Stimulated activated effector memory CD8-positive, alpha-beta T cell treated with anti-CD3 and anti-CD28 coated beads, Interleukin-12 subunit alpha, Interleukin-12 subunit beta, amount 100 ng/mL, for 72 hours (primary cell): ENCODE results near the gene MOV10L1.

Source experiments
- ATAC-seq: fragments of 150-1000 bp; cut with Tn5 transposase; 2 replicates; pipeline ENCODE4 v1.10.0; 2021
- DNase-seq, 2 donors: peaks; one replicate each; pipeline ENCODE4 v3.0.0; 2021 to 2022; ENCODE audit warnings: low spot score in 2 of 2
- H3K27ac Mint-ChIP-seq: one replicate; pipeline ENCODE4 v1.8.0; 2022; ENCODE audit warnings: mild to moderate bottlenecking, mixed read lengths
- H3K36me3 Mint-ChIP-seq: one replicate; pipeline ENCODE4 v1.8.0; 2022; ENCODE audit warnings: mild to moderate bottlenecking, mixed read lengths
- H3K4me1 Mint-ChIP-seq: one replicate; pipeline ENCODE4 v1.8.0; 2022; ENCODE audit warnings: mixed read lengths
- H3K4me3 Mint-ChIP-seq: one replicate; pipeline ENCODE4 v1.8.0; 2022; ENCODE audit warnings: mild to moderate bottlenecking, mixed read lengths
- H3K9me3 Mint-ChIP-seq: one replicate; pipeline ENCODE4 v1.8.0; 2022; ENCODE audit warnings: mixed read lengths

MOV10L1 gene

GRCh38 chr22:50068096-50068495, 21.7 kb upstream of the MOV10L1 start:
- no peaks in the 10 kb centered on the region for H3K4me1 Mint-ChIP-seq

GRCh38 chr22:50070366-50070765, 19.4 kb upstream of the MOV10L1 start:
- ATAC-seq (no peak), DNase-seq (no peak)
- Mint-ChIP-seq H3K36me3 (no peaks in the 10 kb centered on the region), H3K4me3 (no peak overlapping the region), H3K27ac (no peak overlapping the region), H3K4me1 (no peaks in the 10 kb centered on the region), H3K9me3 (no peaks in the 10 kb centered on the region)

More at GRCh38 chr22:50068096-50068495, 21.7 kb upstream of the MOV10L1 start:
- Mint-ChIP-seq H3K27ac (no peak overlapping the region), H3K36me3 (no peaks in the 10 kb centered on the region), H3K4me3 (no peak overlapping the region), H3K9me3 (no peaks in the 10 kb centered on the region)
- DNase-seq (no peak), ATAC-seq (no peak)

GRCh38 chr22:50071432-50072166, 18.2 kb upstream of the MOV10L1 start:
- no peak overlapping the region for H3K27ac Mint-ChIP-seq
- no peak overlapping the region for H3K4me3 Mint-ChIP-seq
- H3K4me1 Mint-ChIP-seq: no peaks in the 10 kb centered on the region
- H3K9me3 Mint-ChIP-seq: no peaks in the 10 kb centered on the region
- DNase-seq (no peak), ATAC-seq (no peak)
- H3K36me3 Mint-ChIP-seq: no peaks in the 10 kb centered on the region

- no peak overlapping the region for H3K27ac Mint-ChIP-seq
- no peak for ATAC-seq
Measured at GRCh38 chr22:50072167-50072555, 17.6 kb upstream of the MOV10L1 start.

GRCh38 chr22:50072714-50073538, 16.9 kb upstream of the MOV10L1 start:
- Mint-ChIP-seq H3K36me3 (no peaks in the 10 kb centered on the region), H3K4me3 (no peak overlapping the region), H3K9me3 (no peaks in the 10 kb centered on the region), H3K4me1 (no peaks in the 10 kb centered on the region), H3K27ac (no peak overlapping the region)
- ATAC-seq: no peak
- DNase-seq: no peak

More at GRCh38 chr22:50072167-50072555, 17.6 kb upstream of the MOV10L1 start:
- no peaks in the 10 kb centered on the region for H3K9me3 Mint-ChIP-seq
- DNase-seq: no peak
- no peaks in the 10 kb centered on the region for H3K4me1 Mint-ChIP-seq
- H3K4me3 Mint-ChIP-seq: no peak overlapping the region
- H3K36me3 Mint-ChIP-seq: no peaks in the 10 kb centered on the region

- Mint-ChIP-seq H3K4me3 (no peak overlapping the region), H3K4me1 (no peaks in the 10 kb centered on the region), H3K36me3 (no peaks in the 10 kb centered on the region), H3K27ac (no peak overlapping the region), H3K9me3 (no peaks in the 10 kb centered on the region)
- no peak for DNase-seq
- no peak for ATAC-seq
Measured at GRCh38 chr22:50074056-50074455, 15.8 kb upstream of the MOV10L1 start.

GRCh38 chr22:50074551-50075530, 15.0 kb upstream of the MOV10L1 start:
- DNase-seq: no peak
- H3K4me1 Mint-ChIP-seq: no peaks in the 10 kb centered on the region

GRCh38 chr22:50076646-50077535, 12.9 kb upstream of the MOV10L1 start:
- H3K4me3 Mint-ChIP-seq: no peak overlapping the region

More at GRCh38 chr22:50074551-50075530, 15.0 kb upstream of the MOV10L1 start:
- H3K36me3 Mint-ChIP-seq: no peaks in the 10 kb centered on the region
- no peak overlapping the region for H3K27ac Mint-ChIP-seq
- no peak overlapping the region for H3K4me3 Mint-ChIP-seq
- no peak for ATAC-seq
- no peaks in the 10 kb centered on the region for H3K9me3 Mint-ChIP-seq

GRCh38 chr22:50078246-50078645, 11.6 kb upstream of the MOV10L1 start:
- Mint-ChIP-seq H3K4me3 (no peak overlapping the region), H3K27ac (no peak overlapping the region), H3K4me1 (no peaks in the 10 kb centered on the region), H3K9me3 (no peaks in the 10 kb centered on the region), H3K36me3 (no peaks in the 10 kb centered on the region)
- no peak for DNase-seq
- no peak for ATAC-seq

More at GRCh38 chr22:50076646-50077535, 12.9 kb upstream of the MOV10L1 start:
- no peak for DNase-seq
- H3K9me3 Mint-ChIP-seq: no peaks in the 10 kb centered on the region
- no peak overlapping the region for H3K27ac Mint-ChIP-seq
- H3K36me3 Mint-ChIP-seq: no peaks in the 10 kb centered on the region
- no peaks in the 10 kb centered on the region for H3K4me1 Mint-ChIP-seq
- no peak for ATAC-seq

GRCh38 chr22:50078761-50079160, 11.0 kb upstream of the MOV10L1 start:
- no peak overlapping the region for H3K4me3 Mint-ChIP-seq
- ATAC-seq: no peak
- no peaks in the 10 kb centered on the region for H3K36me3 Mint-ChIP-seq
- no peak for DNase-seq
- H3K9me3 Mint-ChIP-seq: no peaks in the 10 kb centered on the region
- H3K27ac Mint-ChIP-seq: no peak overlapping the region
- H3K4me1 Mint-ChIP-seq: no peaks in the 10 kb centered on the region

- no peak overlapping the region for H3K4me3 Mint-ChIP-seq
- DNase-seq (no peak), ATAC-seq (no peak)
- no peaks in the 10 kb centered on the region for H3K4me1 Mint-ChIP-seq
- H3K9me3 Mint-ChIP-seq: no peaks in the 10 kb centered on the region
- H3K27ac Mint-ChIP-seq: no peak overlapping the region
- no peaks in the 10 kb centered on the region for H3K36me3 Mint-ChIP-seq
Measured at GRCh38 chr22:50080077-50080465, 9.7 kb upstream of the MOV10L1 start.

- no peak for DNase-seq
- Mint-ChIP-seq H3K4me1 (no peaks in the 10 kb centered on the region), H3K4me3 (no peak overlapping the region), H3K9me3 (no peaks in the 10 kb centered on the region), H3K36me3 (no peaks in the 10 kb centered on the region), H3K27ac (no peak overlapping the region)
- ATAC-seq: no peak
Measured at GRCh38 chr22:50081426-50082196, 8.2 kb upstream of the MOV10L1 start.

GRCh38 chr22:50082197-50082715, 7.5 kb upstream of the MOV10L1 start:
- H3K36me3 Mint-ChIP-seq: no peaks in the 10 kb centered on the region

More at GRCh38 chr22:50082197-50082715, 7.5 kb upstream of the MOV10L1 start:
- Mint-ChIP-seq H3K27ac (no peak overlapping the region), H3K9me3 (peaks cover 3% of the 10 kb centered on the region), H3K4me1 (peaks cover 6% of the 10 kb centered on the region), H3K4me3 (no peak overlapping the region)
- ATAC-seq: no peak
- DNase-seq: no peak
